GM12878 (cell line): ENCODE measurements around the gene MAMDC2. TPM values are rescaled to one million over a fixed set of nuclear protein-coding genes. Genes with fewer than 3 reads are reported as not detected.

Experiments used
- ATAC-seq: fragments of 200-7000 bp; cut with Tn5 transposase; 3 replicates; pipeline ENCODE4 v1.9.1; 2020; ENCODE audit warnings: mild to moderate bottlenecking, moderate library complexity
- BruUV-seq: library from RNA; stranded (reverse); fragments of 400-500 nt; replicated peaks from 2 replicates; lab custom pipeline; 2021; lab: Mats Ljungman, UMichigan
- CTCF ChIA-PET: fragments of 300-600 bp; sonication (Branson Sonifier 250); formaldehyde crosslinking; extraction: SDS; loops from one replicate; lab custom pipeline; 2021; ENCODE audit warnings: inconsistent platforms; lab: Yijun Ruan, JAX
- POLR2A ChIA-PET: fragments of 350-600 bp; formaldehyde crosslinking; extraction: SDS; loops from one replicate; lab custom pipeline; 2021; ENCODE audit warnings: inconsistent platforms; lab: Charles Lee
- RAD21 ChIA-PET: fragments of 300-600 bp; sonication (Branson Sonifier 250); formaldehyde crosslinking; loops from one replicate; lab custom pipeline; 2023; ENCODE audit warnings: antibody characterized with exemption; ENCODE audit not compliant: unreplicated experiment; lab: Charles Lee
- SMC1A ChIA-PET: fragments of 300-600 bp; sonication (Branson Sonifier 250); formaldehyde crosslinking; loops from one replicate; lab custom pipeline; 2023; ENCODE audit not compliant: unreplicated experiment, uncharacterized antibody; lab: Charles Lee
- DNase-seq: peaks from one replicate; pipeline ENCODE4 v3.0.0-alpha.2; 2011; ENCODE audit warnings: low read depth, low spot score
- FAIRE-seq: peaks from 3 replicates; lab custom pipeline; 2011; peaks lifted over from hg19 to GRCh38; lab: Jason Lieb, UNC
- H2AFZ ChIP-seq: 2 replicates; pipeline ENCODE4 v1.6.0; 2011; ENCODE audit warnings: low read depth, low read length, control low read depth; ENCODE audit not compliant: control insufficient read depth
- H3K27ac ChIP-seq: 2 replicates; pipeline ENCODE4 v1.5.1; 2011; ENCODE audit warnings: control low read depth; ENCODE audit not compliant: control insufficient read depth, insufficient read depth
- H3K27me3 ChIP-seq, 2 experiments: replicated peaks in 1 of 2; 2 replicates each; pipeline versions ENCODE4 v1.6.0 to v1.6.1; 2011; ENCODE audit warnings: low read length in 1 of 2; ENCODE audit not compliant: control insufficient read depth in 2 of 2, insufficient read depth in 2 of 2
- H3K36me3 ChIP-seq, 2 experiments: 2 replicates each; pipeline ENCODE4 v1.5.1; 2011; ENCODE audit warnings: low read length in 1 of 2; ENCODE audit not compliant: control insufficient read depth in 2 of 2, insufficient read depth in 2 of 2
- H3K4me1 ChIP-seq: 2 replicates; pipeline ENCODE4 v1.6.1; 2011; ENCODE audit warnings: mild to moderate bottlenecking, low read length, moderate library complexity, mixed read lengths; ENCODE audit not compliant: control insufficient read depth, insufficient read depth
- H3K4me2 ChIP-seq: 2 replicates; pipeline ENCODE4 v1.6.0; 2011; ENCODE audit warnings: control low read depth; ENCODE audit not compliant: control insufficient read depth, insufficient read depth
- H3K4me3 ChIP-seq: fragments of 200-600 bp; sonication (generic); 2 replicates; pipeline ENCODE4 v1.5.1; 2016
- H3K79me2 ChIP-seq: 2 replicates; pipeline ENCODE4 v1.6.0; 2011; ENCODE audit warnings: low read length; ENCODE audit not compliant: control insufficient read depth, insufficient read depth
- H3K9ac ChIP-seq: 2 replicates; pipeline ENCODE4 v1.8.0; 2011; ENCODE audit warnings: low read length, control low read depth, mixed read lengths; ENCODE audit not compliant: control insufficient read depth, insufficient read depth
- H3K9me3 ChIP-seq: replicated peaks from 3 replicates; pipeline ENCODE4 v1.5.1; 2011; ENCODE audit warnings: mild to moderate bottlenecking, low read length; ENCODE audit not compliant: control insufficient read depth, insufficient read depth
- H4K20me1 ChIP-seq: 2 replicates; pipeline ENCODE4 v1.6.0; 2011; ENCODE audit not compliant: control insufficient read depth, insufficient read depth
- CBX5 ChIP-seq: sonication (generic); IDR thresholded peaks from 2 replicates; pipeline ENCODE4 v1.6.1; 2016; ENCODE audit warnings: low read depth, moderate library complexity, mild to moderate bottlenecking, inconsistent platforms
- JUNB ChIP-seq: IDR thresholded peaks from 2 replicates; pipeline ENCODE4 v1.6.1; 2016; ENCODE audit warnings: antibody characterized with exemption, mild to moderate bottlenecking
- NFIC ChIP-seq: IDR thresholded peaks from 2 replicates; pipeline ENCODE4 v1.6.1; 2012; ENCODE audit warnings: low read depth, mild to moderate bottlenecking, inconsistent platforms, low read length, moderate library complexity
- WGBS: methylation state at CpG from one replicate; pipeline ENCODE4 v1.1.6; 2016; ENCODE audit warnings: low lambda C conversion rate; ENCODE audit not compliant: insufficient replicate concordance, insufficient coverage; ENCODE audit errors: missing lambda C conversion rate; 5-methylcytosine and 5-hydroxymethylcytosine counted together
- in situ Hi-C: fragments of 300-500 bp; cut with MboI; formaldehyde crosslinking; loops from 9 replicates; pipeline ENCODE4 v1.14.3; 2018; ENCODE audit warnings: mixed read lengths
- intact Hi-C: fragments of 100-400 bp; cut with micrococcal nuclease; formaldehyde crosslinking; loops from one replicate; pipeline ENCODE4 v1.14.2; 2022; ENCODE audit not compliant: unreplicated experiment
- polyA plus RNA-seq, 11 experiments: library from polyadenylated mRNA; depleted of rRNA in 4 of 11; unstranded in 6 of 11; stranded (reverse) in 5 of 11; fragments of >200 nt; fragmentation: Nextera tagmentation in 4 of 11; fragmentation: Illumina TruSeq in 1 of 11; extraction: Ambion mirVana in 4 of 11; extraction: Trizol in 1 of 11; gene quantifications; 1 replicate in 1 of 11; 2 replicates in 10 of 11; pipeline versions ENCODE4 v1.2.1 to v1.2.3, GENCODE V29; 2011 to 2016; ENCODE audit warnings: inconsistent platforms in 2 of 11, missing spikeins in 2 of 11, low read depth in 1 of 11
- small RNA-seq: library from RNA; depleted of rRNA; stranded (forward); fragments of <200 nt; gene quantifications from one replicate; pipeline ENCODE3, GENCODE V24; 2014
- total RNA-seq, 4 experiments: library from RNA; depleted of rRNA in 3 of 4; stranded (reverse); fragments of >200 nt in 3 of 4; fragmentation: Illumina TruSeq in 1 of 4; extraction: Trizol in 1 of 4; gene quantifications; 2 replicates each; pipeline versions ENCODE4 v1.2.1 to v1.2.3, GENCODE V29; 2013 to 2021

MAMDC2 gene
- total and polyA plus RNA-seq, 10 of the 15 experiments (the other 5 are each of a cell fraction or from before 2014, with no cell fraction given) = 0.01 to 0.09 TPM; not detected in 8

DNA sequence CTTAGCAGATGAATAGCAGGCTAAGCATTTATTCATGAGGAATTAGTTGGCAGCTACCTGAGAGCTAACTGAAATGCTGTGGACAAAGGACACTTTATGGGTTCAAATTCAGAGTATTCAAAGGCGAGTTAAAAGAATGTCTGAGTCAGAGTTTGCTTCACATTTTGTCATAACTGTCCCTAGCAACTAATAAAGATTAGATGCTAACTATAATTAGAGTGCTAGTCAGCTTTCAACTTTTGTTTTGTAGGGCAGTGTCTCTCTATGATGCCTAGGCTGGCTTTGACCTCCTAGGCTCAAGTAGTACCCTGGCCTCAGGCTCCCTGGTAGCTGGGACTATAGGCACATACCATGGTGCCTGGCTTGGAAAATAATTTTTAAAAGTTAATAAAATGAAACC is 219.8 kb downstream of the MAMDC2 start:
- peak overlapping the region; percentile 55; the same call in 1 of the 2 replicates for H3K27ac ChIP-seq
- no peak overlapping the region for H3K9ac ChIP-seq
- SMC1A ChIA-PET = interaction anchor here (1.1 to 2.2 kb wide), 7 partner anchors 8 to 339 kb away, joined by 3 to 6 read pairs (median 4); no protein-coding TSS in a partner anchor
- H3K4me3 ChIP-seq = 0 out of 2 replicates have a peak overlapping the region, but pooled peaks have one; percentile 85
- FAIRE-seq (no peak), ATAC-seq (no peak), DNase-seq (no peak)
- WGBS = 4% methylated on average over 1 of the region's 1 CpG
- POLR2A ChIA-PET = interaction anchor here (0.9 kb wide), 1 partner anchor 10 kb away, joined by 4 read pairs; no protein-coding TSS in a partner anchor
- intact Hi-C loops = loop anchor here (5.0 kb wide), 3 partner anchors 34 to 506 kb away; partner anchors contain the start of gene KLF9
- in situ Hi-C loops = loop anchor here (5.0 to 25.0 kb wide), 3 partner anchors 154 to 1649 kb away; partner anchors contain the start of genes ABHD17B, C9orf85 and PTAR1
- peaks cover 10% of the 10 kb centered on the region for H3K4me1 ChIP-seq
- H3K9me3 ChIP-seq = no peaks in the 10 kb centered on the region; the same call in 2 of the 3 replicates
- H3K36me3 ChIP-seq = peaks cover 0 to 23% of the 10 kb centered on the region in 2 experiments; a peak in 1 of 4 replicates
- peak; percentile 46; the same call in 1 of the 2 replicates for TF ChIP-seq JUNB
- no peak for TF ChIP-seq CBX5
- peak; percentile 2; the same call in 1 of the 2 replicates for TF ChIP-seq NFIC
- no peak overlapping the region for H2AFZ ChIP-seq
- H3K27me3 ChIP-seq = no peaks in the 10 kb centered on the region
- no TSS peak for BruUV-seq
- peaks cover 59% of the 10 kb centered on the region for H3K79me2 ChIP-seq
- peak overlapping the region; percentile 23 for H3K4me2 ChIP-seq
- RAD21 ChIA-PET = interaction anchor here (1.0 to 1.5 kb wide), 3 partner anchors 10 to 141 kb away, joined by 3 read pairs; no protein-coding TSS in a partner anchor
- no peaks in the 10 kb centered on the region for H4K20me1 ChIP-seq
- CTCF ChIA-PET = no interaction called here

Small RNA genes lying within 50 kb of the gene (small RNA-seq; reads per million reads assigned to genes)
- gene RNU2-5P = 0.31 reads per million

Other genes starting within 250 kb of the MAMDC2 start
- gene CFAP95, start 223.0 kb upstream of the MAMDC2 start, total RNA-seq (2014; rRNA removed) = not detected in 2 replicates
- gene CFAP95, start 223.0 kb upstream of the MAMDC2 start, total RNA-seq (2014; rRNA removed; fragmentation: Illumina TruSeq; extraction: Trizol) = not detected in 2 replicates
- not detected in 2 replicates for gene CFAP95, start 223.0 kb upstream of the MAMDC2 start, total RNA-seq (2021)
- not detected in 2 replicates for gene CFAP95, start 223.0 kb upstream of the MAMDC2 start, polyA plus RNA-seq (2011; rRNA removed)
- gene CFAP95, start 223.0 kb upstream of the MAMDC2 start, polyA plus RNA-seq (2014; fragmentation: Illumina TruSeq; extraction: Trizol) = not detected in 2 replicates
- not detected for gene CFAP95, start 223.0 kb upstream of the MAMDC2 start, polyA plus RNA-seq (2014; fragmentation: Nextera tagmentation; extraction: Ambion mirVana)
- gene CFAP95, start 223.0 kb upstream of the MAMDC2 start, polyA plus RNA-seq (2014; rRNA removed) = not detected in 2 replicates
- gene CFAP95, start 223.0 kb upstream of the MAMDC2 start, polyA plus RNA-seq (2016; fragmentation: Nextera tagmentation; extraction: Ambion mirVana) = not detected
- 27.1 and 30.6 TPM in 2 replicates for gene SMC5, start 215.1 kb downstream of the MAMDC2 start, total RNA-seq (2014; rRNA removed)
- gene SMC5, start 215.1 kb downstream of the MAMDC2 start, total RNA-seq (2014; rRNA removed; fragmentation: Illumina TruSeq; extraction: Trizol) = 47.1 and 49.2 TPM in 2 replicates
- gene SMC5, start 215.1 kb downstream of the MAMDC2 start, total RNA-seq (2021) = 21.1 and 21.7 TPM in 2 replicates
- gene SMC5, start 215.1 kb downstream of the MAMDC2 start, polyA plus RNA-seq (2011; rRNA removed) = 25.0 and 48.2 TPM in 2 replicates
- 38.7 and 53.9 TPM in 2 replicates for gene SMC5, start 215.1 kb downstream of the MAMDC2 start, polyA plus RNA-seq (2014; fragmentation: Illumina TruSeq; extraction: Trizol)
- gene SMC5, start 215.1 kb downstream of the MAMDC2 start, polyA plus RNA-seq (2014; fragmentation: Nextera tagmentation; extraction: Ambion mirVana) = 1 to 10 TPM; 6.5 to 7.2 TPM
- 19.8 and 22.5 TPM in 2 replicates for gene SMC5, start 215.1 kb downstream of the MAMDC2 start, polyA plus RNA-seq (2014; rRNA removed)
- 10 to 100 TPM; 16.4 to 23.3 TPM for gene SMC5, start 215.1 kb downstream of the MAMDC2 start, polyA plus RNA-seq (2016; fragmentation: Nextera tagmentation; extraction: Ambion mirVana)